Measurements from ENCODE around the gene NME7.

DNA sequence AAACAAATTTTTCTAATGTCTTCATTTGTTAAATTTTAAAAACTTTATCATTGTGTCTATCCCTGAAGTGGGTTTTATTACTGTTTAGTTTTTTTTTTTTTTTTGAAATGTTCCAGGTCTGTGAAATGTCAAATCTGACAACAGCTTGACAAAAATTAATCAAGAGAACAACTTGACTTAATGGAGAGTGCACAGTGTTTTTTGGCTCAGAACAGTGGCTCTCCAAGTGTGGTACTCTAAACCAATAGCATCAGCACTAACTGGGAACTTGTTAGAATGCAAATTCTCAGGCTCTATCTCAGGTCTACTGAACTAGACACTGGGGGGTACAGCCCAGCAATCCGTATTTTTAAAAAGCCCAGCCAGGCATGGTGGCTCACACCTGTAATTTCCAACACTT is 211.9 kb downstream of the NME7 start:
- TF ChIP-seq, protein P1, sequence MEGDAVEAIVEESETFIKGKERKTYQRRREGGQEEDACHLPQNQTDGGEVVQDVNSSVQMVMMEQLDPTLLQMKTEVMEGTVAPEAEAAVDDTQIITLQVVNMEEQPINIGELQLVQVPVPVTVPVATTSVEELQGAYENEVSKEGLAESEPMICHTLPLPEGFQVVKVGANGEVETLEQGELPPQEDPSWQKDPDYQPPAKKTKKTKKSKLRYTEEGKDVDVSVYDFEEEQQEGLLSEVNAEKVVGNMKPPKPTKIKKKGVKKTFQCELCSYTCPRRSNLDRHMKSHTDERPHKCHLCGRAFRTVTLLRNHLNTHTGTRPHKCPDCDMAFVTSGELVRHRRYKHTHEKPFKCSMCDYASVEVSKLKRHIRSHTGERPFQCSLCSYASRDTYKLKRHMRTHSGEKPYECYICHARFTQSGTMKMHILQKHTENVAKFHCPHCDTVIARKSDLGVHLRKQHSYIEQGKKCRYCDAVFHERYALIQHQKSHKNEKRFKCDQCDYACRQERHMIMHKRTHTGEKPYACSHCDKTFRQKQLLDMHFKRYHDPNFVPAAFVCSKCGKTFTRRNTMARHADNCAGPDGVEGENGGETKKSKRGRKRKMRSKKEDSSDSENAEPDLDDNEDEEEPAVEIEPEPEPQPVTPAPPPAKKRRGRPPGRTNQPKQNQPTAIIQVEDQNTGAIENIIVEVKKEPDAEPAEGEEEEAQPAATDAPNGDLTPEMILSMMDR (conservative IDR thresholded peaks at IDR 0.05; ENCODE audit: low read depth, low read length): no peak
- TF ChIP-seq EZH2 (IDR thresholded peaks at IDR 0.05; ENCODE audit: borderline replicate concordance, low read depth, low read length, poor library complexity, severe bottlenecking): no peak

Data from A673 (cell line).